ENCODE data around the gene DDOST. TPM values are rescaled to one million over a fixed set of nuclear protein-coding genes. Genes with fewer than 3 reads are reported as not detected.

DDOST gene
- total RNA-seq, 1 donor from 2014 or later, result 254 TPM

GRCh38 chr1:20660847-20661206 is 342 bp downstream of the DDOST start:
- peaks cover 16% of the 10 kb centered on the region for H3K4me1 Mint-ChIP-seq (ENCODE audit: unreplicated experiment)
- no peak for DNase-seq (ENCODE audit: extremely low spot score, unreplicated experiment)
- TF ChIP-seq, protein P1, sequence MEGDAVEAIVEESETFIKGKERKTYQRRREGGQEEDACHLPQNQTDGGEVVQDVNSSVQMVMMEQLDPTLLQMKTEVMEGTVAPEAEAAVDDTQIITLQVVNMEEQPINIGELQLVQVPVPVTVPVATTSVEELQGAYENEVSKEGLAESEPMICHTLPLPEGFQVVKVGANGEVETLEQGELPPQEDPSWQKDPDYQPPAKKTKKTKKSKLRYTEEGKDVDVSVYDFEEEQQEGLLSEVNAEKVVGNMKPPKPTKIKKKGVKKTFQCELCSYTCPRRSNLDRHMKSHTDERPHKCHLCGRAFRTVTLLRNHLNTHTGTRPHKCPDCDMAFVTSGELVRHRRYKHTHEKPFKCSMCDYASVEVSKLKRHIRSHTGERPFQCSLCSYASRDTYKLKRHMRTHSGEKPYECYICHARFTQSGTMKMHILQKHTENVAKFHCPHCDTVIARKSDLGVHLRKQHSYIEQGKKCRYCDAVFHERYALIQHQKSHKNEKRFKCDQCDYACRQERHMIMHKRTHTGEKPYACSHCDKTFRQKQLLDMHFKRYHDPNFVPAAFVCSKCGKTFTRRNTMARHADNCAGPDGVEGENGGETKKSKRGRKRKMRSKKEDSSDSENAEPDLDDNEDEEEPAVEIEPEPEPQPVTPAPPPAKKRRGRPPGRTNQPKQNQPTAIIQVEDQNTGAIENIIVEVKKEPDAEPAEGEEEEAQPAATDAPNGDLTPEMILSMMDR (conservative IDR thresholded peaks at IDR 0.05), result no peak
- H3K4me3 Mint-ChIP-seq, result peak overlapping the region; percentile 99
- no peaks in the 10 kb centered on the region for H3K27me3 Mint-ChIP-seq
- no peaks in the 10 kb centered on the region for H3K36me3 Mint-ChIP-seq
- no peaks in the 10 kb centered on the region for H3K9me3 Mint-ChIP-seq
- H3K27ac Mint-ChIP-seq, result peak overlapping the region; percentile 89

- no peaks in the 10 kb centered on the region for H3K9me3 Mint-ChIP-seq
- H3K4me1 Mint-ChIP-seq (ENCODE audit: unreplicated experiment), result peaks cover 16% of the 10 kb centered on the region
- peak overlapping the region; percentile 99 for H3K4me3 Mint-ChIP-seq
- no peak for DNase-seq (ENCODE audit: extremely low spot score, unreplicated experiment)
- TF ChIP-seq, protein P1 (conservative IDR thresholded peaks at IDR 0.05), result no peak
- H3K27ac Mint-ChIP-seq, result peak overlapping the region; percentile 89
- no peaks in the 10 kb centered on the region for H3K27me3 Mint-ChIP-seq
- no peaks in the 10 kb centered on the region for H3K36me3 Mint-ChIP-seq
These were observed 806 bp downstream of the DDOST start for GRCh38 chr1:20660363-20660762.

DNA sequence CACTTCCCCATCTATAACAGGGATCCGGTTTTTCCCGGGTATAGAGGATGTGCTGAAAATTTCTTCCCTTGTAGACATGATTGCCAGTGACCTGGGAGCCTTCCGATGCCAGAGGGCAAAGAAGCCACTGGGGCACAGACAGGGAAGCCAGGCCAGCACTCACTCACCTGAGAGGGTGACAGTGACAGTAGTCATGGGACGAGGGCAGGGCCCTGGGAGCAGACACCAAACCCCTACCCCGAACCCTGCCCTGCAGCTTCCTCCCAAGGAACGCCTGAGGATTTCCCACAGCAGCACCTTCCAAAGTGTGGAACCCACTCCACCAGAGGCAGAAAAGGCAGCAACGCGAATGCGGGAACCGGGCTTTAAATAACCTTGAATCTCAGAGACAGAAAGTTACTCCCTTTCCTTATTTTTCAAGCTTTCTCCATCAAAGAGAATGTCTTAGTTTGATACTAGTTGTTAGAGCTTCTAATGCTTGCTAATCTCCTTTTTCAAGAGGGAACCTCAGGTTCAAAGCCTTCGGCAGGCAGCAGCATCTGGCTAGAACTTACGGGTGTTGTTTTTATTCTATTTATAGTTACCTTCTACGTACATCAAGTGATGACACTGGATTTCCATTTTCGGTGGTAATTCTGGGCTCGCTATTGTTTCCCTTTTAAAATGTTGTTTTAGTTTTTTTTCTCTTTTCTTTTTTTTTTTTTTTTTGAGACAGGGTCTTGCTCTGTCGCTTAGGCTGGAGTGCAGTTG is 2.8 kb downstream of the DDOST start:
- no peaks in the 10 kb centered on the region for H3K9me3 Mint-ChIP-seq
- H3K27ac Mint-ChIP-seq, result no peak overlapping the region
- TF ChIP-seq, protein P1 (conservative IDR thresholded peaks at IDR 0.05), result no peak
- no peak for DNase-seq (ENCODE audit: extremely low spot score, unreplicated experiment)
- H3K36me3 Mint-ChIP-seq, result peaks cover under 1% of the 10 kb centered on the region
- no peak overlapping the region for H3K4me3 Mint-ChIP-seq
- peaks cover 16% of the 10 kb centered on the region for H3K4me1 Mint-ChIP-seq (ENCODE audit: unreplicated experiment)
- H3K27me3 Mint-ChIP-seq, result no peaks in the 10 kb centered on the region

DNA sequence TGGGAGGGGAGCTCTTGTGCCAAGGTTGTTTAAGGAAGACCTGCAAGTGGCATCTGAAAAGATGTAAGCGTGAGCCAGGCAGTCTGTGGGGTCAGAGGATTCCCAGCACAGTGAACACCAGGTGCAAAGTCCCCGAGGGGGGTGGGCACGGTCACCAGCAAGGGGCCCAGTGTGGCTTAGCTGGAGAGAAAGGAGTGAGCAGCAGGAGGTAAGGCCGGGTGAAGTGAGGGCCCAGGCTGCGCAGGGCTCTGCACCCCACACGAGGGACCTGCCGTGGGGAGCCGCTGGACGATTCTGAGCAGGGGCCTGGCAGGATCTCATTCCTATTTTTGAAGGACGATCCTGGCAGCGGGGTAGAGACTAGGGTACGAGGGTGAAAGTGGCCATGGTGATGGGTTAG is 4.1 kb downstream of the DDOST start:
- TF ChIP-seq, protein P1 (conservative IDR thresholded peaks at IDR 0.05), result no peak
- DNase-seq (ENCODE audit: extremely low spot score, unreplicated experiment), result no peak
- Mint-ChIP-seq H3K36me3 (peaks cover 6% of the 10 kb centered on the region), H3K4me1 (ENCODE audit: unreplicated experiment) (peaks cover 16% of the 10 kb centered on the region), H3K4me3 (no peak overlapping the region), H3K9me3 (no peaks in the 10 kb centered on the region), H3K27me3 (no peaks in the 10 kb centered on the region), H3K27ac (no peak overlapping the region)

GRCh38 chr1:20654104-20654690 is 7.0 kb downstream of the DDOST start:
- Mint-ChIP-seq H3K4me1 (ENCODE audit: unreplicated experiment) (peaks cover 2% of the 10 kb centered on the region), H3K27ac (no peak overlapping the region), H3K36me3 (peaks cover 20% of the 10 kb centered on the region), H3K27me3 (no peaks in the 10 kb centered on the region), H3K4me3 (no peak overlapping the region), H3K9me3 (no peaks in the 10 kb centered on the region)
- no peak for DNase-seq (ENCODE audit: extremely low spot score, unreplicated experiment)
- TF ChIP-seq, protein P1 (conservative IDR thresholded peaks at IDR 0.05), result no peak
